ENCODE measurements around the gene TTN. TPM values are rescaled to one million over a fixed set of nuclear protein-coding genes. Genes with fewer than 3 reads are reported as not detected.

TTN gene
- total and polyA plus RNA-seq, 2 of the 8 experiments (the other 6 are each of a cell fraction or from before 2014, with no cell fraction given): 0.30 to 9.7 TPM

Other genes with a start within 250 kb of the TTN start
- gene CCDC141, start 242.7 kb upstream of the TTN start, total RNA-seq (2021; fragmentation: NEBNext Ultra II Directional; extraction: Animal tissue kit (Norgen Biotek cat#: 25700)): 21.4 and 21.6 TPM in 2 replicates
- 0.56 and 0.58 TPM in 2 replicates for gene CCDC141, start 242.7 kb upstream of the TTN start, polyA plus RNA-seq (2011; rRNA removed)

Measured in H1 (cell line).